ENCODE measurements around the gene FOXC1. TPM values are rescaled to one million over a fixed set of nuclear protein-coding genes. Genes with fewer than 3 reads are reported as not detected.

FOXC1 gene
- polyA plus RNA-seq, 2 of the 4 experiments (the other 2 are of a cell fraction) = 3.4 to 4.7 TPM

DNA sequence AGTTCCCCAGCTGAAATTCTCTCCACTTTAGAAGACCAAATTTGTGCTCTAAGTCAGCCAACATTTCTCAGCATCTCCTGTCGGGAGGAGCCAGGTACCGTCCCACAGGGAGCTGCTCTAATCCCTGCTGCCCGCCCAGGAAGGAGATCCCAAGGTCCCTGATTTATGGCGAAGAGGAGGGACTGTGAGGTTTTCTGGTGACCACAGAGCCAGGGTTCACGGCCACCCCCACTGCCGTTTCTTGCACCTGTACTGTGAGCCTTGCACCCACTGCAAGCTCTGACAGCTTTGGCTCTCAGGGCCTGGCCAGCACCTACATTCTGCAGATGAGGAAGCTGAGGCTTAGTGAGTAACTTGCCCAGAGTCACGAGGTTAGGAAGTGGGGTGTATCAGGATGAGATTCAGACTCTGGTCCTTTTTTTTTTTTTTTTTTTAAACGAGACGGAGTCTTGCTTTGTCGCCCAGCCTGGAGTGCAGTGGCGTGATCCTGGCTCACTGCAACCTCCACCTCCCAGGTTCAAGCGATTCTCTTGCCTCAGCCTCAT lies 34.9 kb downstream of the FOXC1 start:
- 64% methylated on average over 12 of the region's 12 CpGs for WGBS (ENCODE audit: missing lambda C conversion rate)
- Histone ChIP-seq H3K9me3 (no peaks in the 10 kb centered on the region), H3K4me3 (no peak overlapping the region), H3K27ac (no peak overlapping the region), H3K4me1 (no peaks in the 10 kb centered on the region), H3K4me2 (no peak overlapping the region)
- DNase-seq (ENCODE audit: low read depth in 1 of 2, low spot score in 1 of 2) = no peak
- ChIA-PET CTCF (no interaction called here), POLR2A (no interaction called here)
- no peak for TF ChIP-seq GATA3 (IDR thresholded peaks at IDR 0.05; ENCODE audit: borderline replicate concordance)
- TF ChIP-seq FOXS1 (CRISPR knock-in tag; IDR thresholded peaks at IDR 0.05) = no peak
- no peak for TF ChIP-seq HEYL (CRISPR knock-in tag; IDR thresholded peaks at IDR 0.05)
- TF ChIP-seq SMC3 (IDR thresholded peaks at IDR 0.05) = no peak
- TF ChIP-seq, protein P1, sequence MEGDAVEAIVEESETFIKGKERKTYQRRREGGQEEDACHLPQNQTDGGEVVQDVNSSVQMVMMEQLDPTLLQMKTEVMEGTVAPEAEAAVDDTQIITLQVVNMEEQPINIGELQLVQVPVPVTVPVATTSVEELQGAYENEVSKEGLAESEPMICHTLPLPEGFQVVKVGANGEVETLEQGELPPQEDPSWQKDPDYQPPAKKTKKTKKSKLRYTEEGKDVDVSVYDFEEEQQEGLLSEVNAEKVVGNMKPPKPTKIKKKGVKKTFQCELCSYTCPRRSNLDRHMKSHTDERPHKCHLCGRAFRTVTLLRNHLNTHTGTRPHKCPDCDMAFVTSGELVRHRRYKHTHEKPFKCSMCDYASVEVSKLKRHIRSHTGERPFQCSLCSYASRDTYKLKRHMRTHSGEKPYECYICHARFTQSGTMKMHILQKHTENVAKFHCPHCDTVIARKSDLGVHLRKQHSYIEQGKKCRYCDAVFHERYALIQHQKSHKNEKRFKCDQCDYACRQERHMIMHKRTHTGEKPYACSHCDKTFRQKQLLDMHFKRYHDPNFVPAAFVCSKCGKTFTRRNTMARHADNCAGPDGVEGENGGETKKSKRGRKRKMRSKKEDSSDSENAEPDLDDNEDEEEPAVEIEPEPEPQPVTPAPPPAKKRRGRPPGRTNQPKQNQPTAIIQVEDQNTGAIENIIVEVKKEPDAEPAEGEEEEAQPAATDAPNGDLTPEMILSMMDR (IDR thresholded peaks at IDR 0.05) = no peak
- TF ChIP-seq HOXA7 (CRISPR knock-in tag; IDR thresholded peaks at IDR 0.05) = no peak
- no peak for TF ChIP-seq MAFK (IDR thresholded peaks at IDR 0.05; ENCODE audit: partially characterized antibody)
- TF ChIP-seq NFE2L2 (conservative IDR thresholded peaks at IDR 0.05; ENCODE audit: low read length) = no peak
- TF ChIP-seq CHD4 (IDR thresholded peaks at IDR 0.05; ENCODE audit: borderline replicate concordance) = no peak
- TF ChIP-seq SREBF2 (IDR thresholded peaks at IDR 0.05) = no peak
- no peak for TF ChIP-seq CBX2 (IDR thresholded peaks at IDR 0.05; ENCODE audit: borderline replicate concordance, low read depth)
- TF ChIP-seq POLR2A (IDR thresholded peaks at IDR 0.05; ENCODE audit: low read length) = no peak
- TF ChIP-seq POLR2AphosphoS2 (conservative IDR thresholded peaks at IDR 0.05; ENCODE audit: low read length) = no peak
- TF ChIP-seq, protein P2, sequence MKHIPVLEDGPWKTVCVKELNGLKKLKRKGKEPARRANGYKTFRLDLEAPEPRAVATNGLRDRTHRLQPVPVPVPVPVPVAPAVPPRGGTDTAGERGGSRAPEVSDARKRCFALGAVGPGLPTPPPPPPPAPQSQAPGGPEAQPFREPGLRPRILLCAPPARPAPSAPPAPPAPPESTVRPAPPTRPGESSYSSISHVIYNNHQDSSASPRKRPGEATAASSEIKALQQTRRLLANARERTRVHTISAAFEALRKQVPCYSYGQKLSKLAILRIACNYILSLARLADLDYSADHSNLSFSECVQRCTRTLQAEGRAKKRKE (CRISPR knock-in tag; IDR thresholded peaks at IDR 0.05; ENCODE audit: low read depth) = no peak
- no peak for TF ChIP-seq JUN (IDR thresholded peaks at IDR 0.05)
- no peak for TF ChIP-seq KDM5A (IDR thresholded peaks at IDR 0.05)
- FAIRE-seq = no peak
- ATAC-seq = no peak

DNA sequence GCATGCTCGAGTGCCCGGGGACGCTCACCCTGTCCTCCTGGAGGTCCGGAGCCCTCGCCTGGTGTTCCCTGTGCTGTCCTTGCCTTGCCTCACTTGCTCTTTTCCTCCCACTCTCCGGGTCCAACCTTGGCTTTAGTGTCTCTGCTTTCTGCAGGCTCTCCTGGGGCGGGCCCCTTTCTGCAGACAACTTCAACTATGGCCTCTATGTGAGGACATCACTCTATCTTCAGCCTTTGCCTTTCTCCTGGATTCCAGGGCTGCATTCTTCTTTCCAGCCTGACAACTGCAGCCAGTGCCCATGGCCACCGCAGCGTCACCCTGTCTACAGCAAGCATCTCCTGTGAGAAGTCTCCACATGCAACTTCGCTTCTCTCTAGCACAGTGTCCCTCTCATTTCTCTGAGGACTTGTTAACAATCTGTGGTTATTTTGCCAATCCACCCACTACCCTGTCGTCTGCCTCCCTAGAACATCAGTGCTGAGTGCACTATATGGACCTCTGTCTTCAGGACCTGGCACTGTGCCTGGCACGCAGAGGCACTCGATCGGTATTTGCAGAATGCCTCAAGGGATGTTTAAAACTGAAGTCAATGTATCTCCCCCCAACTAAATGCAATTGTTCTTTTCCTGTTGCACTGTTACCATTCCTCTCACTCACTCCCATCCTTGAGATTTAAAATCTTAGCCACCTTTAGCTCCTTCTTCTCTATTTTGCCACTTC lies 35.9 kb downstream of the FOXC1 start:
- CTCF ChIA-PET = no interaction called here
- H3K27ac ChIP-seq = no peak overlapping the region
- POLR2A ChIA-PET = no interaction called here
- no peak for ATAC-seq
- WGBS (ENCODE audit: missing lambda C conversion rate) = 81% methylated on average over 14 of the region's 14 CpGs
- TF ChIP-seq POLR2AphosphoS2 (conservative IDR thresholded peaks at IDR 0.05; ENCODE audit: low read length) (no peak), EHF (CRISPR knock-in tag; IDR thresholded peaks at IDR 0.05) (no peak), EHMT2 (IDR thresholded peaks at IDR 0.05; ENCODE audit: low read depth) (no peak)
- TF ChIP-seq, protein P3, sequence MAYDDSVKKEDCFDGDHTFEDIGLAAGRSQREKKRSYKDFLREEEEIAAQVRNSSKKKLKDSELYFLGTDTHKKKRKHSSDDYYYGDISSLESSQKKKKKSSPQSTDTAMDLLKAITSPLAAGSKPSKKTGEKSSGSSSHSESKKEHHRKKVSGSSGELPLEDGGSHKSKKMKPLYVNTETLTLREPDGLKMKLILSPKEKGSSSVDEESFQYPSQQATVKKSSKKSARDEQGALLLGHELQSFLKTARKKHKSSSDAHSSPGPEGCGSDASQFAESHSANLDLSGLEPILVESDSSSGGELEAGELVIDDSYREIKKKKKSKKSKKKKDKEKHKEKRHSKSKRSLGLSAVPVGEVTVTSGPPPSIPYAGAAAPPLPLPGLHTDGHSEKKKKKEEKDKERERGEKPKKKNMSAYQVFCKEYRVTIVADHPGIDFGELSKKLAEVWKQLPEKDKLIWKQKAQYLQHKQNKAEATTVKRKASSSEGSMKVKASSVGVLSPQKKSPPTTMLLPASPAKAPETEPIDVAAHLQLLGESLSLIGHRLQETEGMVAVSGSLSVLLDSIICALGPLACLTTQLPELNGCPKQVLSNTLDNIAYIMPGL (CRISPR knock-in tag; IDR thresholded peaks at IDR 0.05; ENCODE audit: borderline replicate concordance) = no peak
- TF ChIP-seq, protein P1 (IDR thresholded peaks at IDR 0.05) = no peak
- no peaks in the 10 kb centered on the region for H3K9me3 ChIP-seq
- no peak overlapping the region for H3K4me3 ChIP-seq
- no peak overlapping the region for H3K4me2 ChIP-seq
- H3K4me1 ChIP-seq = no peaks in the 10 kb centered on the region
- no peak for FAIRE-seq
- no peak for DNase-seq (ENCODE audit: low read depth in 1 of 2, low spot score in 1 of 2)
